Measurements from ENCODE around the gene DKK3.

- no peak for TF ChIP-seq REST (IDR thresholded peaks at IDR 0.05; ENCODE audit: unreplicated experiment)
- no peak for TF ChIP-seq EZH2 (IDR thresholded peaks at IDR 0.05; ENCODE audit: low read depth, unreplicated experiment)
- no peak for TF ChIP-seq CTCF (conservative IDR thresholded peaks at IDR 0.05; ENCODE audit: low read depth in 2 of 2)
- TF ChIP-seq CREB1 (CRISPR knock-in tag; IDR thresholded peaks at IDR 0.05; ENCODE audit: low read depth), result no peak
- TF ChIP-seq EZH2phosphoT487 (IDR thresholded peaks at IDR 0.05; ENCODE audit: unreplicated experiment), result no peak
- TF ChIP-seq POLR2AphosphoS5 (IDR thresholded peaks at IDR 0.05; ENCODE audit: low read depth), result no peak
- TF ChIP-seq JUNB (IDR thresholded peaks at IDR 0.05; ENCODE audit: unreplicated experiment), result no peak
- no peak for TF ChIP-seq ZNF331 (CRISPR knock-in tag; IDR thresholded peaks at IDR 0.05; ENCODE audit: low read depth)
- TF ChIP-seq ZNF114 (CRISPR knock-in tag; IDR thresholded peaks at IDR 0.05), result no peak
These were observed 71.0 kb downstream of the DKK3 start for GRCh38 chr11:11937433-11937832.
